Fibroblast of skin of right quadriceps (primary cell): ENCODE data around the gene NCS1.

Source experiments
- DNase-seq: peaks from one replicate; pipeline ENCODE4 v3.0.0-alpha.2; 2013

NCS1 gene

DNA sequence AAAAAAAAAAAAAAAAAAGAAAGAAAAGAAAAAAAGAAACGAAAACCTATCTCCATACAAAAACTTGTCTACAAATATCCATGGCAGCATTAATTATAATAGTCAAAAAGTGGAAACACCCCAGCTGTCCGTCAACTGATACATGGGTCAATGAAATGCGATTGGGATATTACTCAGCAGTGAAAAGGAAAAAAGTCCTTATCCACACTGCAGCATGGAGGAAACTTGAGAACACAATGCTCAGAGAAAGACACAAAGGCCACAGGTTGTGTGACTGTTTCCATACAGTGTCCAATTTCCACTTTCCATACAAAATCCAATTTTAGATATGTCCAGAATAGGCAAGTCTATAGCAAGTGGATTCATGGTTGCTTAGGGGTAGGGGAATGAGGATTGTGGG is 24.3 kb upstream of the NCS1 start:
- no peak for DNase-seq

DNA sequence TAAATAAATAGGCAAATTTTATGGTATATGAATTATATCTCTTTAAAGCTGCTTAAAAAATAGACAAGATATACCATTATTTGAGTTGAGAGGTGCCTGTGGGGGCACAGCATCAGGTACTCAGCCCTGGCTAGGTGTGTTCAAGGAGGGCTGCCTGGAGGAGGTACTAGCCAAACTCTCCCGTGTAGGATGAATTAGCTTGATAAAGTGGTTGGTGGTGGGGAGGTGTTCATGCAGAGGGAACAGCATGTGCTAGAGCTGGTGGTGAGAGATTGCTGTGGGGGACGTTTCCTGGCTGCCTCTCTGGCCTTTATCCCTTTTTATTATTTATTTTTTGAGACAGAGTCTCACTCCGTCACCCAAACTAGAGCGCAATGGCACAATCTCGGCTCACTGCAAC is 23.2 kb upstream of the NCS1 start:
- DNase-seq: no peak

DNA sequence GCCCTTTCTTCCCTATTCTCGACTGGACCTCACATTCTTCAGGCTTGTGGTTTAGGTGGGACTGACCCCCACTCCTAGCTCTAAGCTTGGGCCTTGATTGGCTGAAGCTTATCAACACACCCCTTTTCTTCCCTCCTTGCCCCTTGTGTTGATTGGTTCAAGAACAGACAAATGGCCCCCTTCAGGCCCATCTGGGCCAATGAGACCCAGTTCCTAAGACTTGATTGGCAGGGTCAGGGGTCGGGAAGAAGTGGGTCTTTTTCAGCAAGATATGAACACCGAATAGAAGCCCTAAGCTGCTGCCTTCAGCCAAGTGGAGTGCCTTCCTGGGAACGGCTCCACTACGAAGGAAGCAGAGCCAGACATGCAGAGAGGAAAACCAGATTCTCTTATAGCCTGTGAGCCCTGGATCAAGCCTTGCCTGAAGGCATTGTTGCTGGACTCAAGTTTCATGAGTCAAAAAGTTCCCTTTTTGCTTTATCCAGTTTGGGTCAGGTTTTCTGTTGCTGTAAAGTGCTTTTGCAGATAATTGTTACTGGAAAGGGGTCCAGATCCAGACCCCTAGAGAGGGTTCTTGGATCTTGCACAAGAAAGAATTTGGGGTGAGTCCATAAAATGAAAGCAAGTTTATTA is 22.4 kb upstream of the NCS1 start:
- DNase-seq: no peak

DNA sequence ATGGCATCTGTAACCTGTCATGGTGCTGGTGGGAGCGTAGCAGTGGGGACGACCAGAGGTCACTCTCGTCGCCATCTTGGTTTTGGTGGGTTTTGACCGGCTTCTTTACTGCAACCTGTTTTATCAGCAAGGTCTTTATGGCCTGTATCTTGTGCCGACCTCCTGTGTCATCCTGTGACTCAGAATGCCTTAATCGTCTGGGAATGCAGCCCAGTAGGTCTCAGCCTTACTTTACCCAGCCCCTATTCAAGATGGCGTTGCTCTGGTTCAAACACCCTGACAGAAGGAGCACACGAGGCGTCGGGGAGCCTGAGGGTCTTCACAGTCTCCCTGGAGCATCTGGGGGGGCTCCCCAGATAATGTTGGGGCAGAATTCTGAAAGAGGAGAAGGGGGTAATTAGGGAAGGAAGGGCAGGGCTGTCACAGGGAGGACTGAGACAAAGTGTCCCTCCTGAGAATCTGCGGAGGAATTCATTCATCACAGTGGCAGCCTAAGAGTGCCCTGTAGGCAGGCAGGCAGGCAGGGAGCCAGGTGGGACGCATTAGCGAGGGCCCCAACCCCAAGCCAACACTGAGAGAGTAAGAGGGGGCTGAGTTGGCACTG is 21.3 kb upstream of the NCS1 start:
- peak; percentile 57 for DNase-seq

DNA sequence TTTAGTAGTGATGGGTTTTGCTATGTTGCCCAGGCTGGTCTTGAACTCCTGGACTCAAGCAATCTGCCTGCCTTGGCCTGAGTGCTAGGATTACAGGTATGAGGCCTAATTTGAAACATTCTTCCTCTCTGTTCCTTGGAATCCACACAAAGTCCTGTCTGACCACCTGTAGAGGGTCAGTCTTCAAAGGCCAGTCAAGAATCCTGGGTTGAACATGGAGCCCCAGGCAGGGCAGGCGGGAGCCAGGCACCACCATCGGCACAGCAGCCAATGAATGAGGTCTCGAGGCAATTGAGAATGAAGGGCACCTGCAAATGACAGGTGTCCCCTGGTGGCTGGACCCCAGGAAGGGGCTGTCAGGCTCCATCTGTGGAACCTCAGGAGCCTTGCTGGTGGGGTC is 17.4 kb upstream of the NCS1 start:
- no peak for DNase-seq

DNA sequence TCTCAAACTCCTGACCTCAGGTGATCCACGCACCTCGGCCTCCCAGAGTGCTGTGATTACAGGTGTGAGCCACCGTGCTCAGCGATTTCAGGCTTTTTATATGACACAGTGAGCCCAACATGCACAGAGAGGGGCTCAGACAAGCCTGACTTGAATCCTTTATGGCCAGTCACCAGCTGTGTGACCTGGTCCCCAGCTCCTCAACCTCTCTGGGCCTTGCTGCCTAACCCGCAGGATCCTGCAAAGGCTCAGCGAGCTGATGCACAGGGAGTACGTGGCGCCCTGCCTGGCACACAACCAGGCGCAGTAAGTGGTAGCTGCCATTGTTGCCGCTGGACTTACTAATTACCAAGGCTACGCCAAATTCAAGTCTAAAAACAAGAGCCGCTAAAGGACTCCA is 16.6 kb upstream of the NCS1 start:
- DNase-seq: no peak

DNA sequence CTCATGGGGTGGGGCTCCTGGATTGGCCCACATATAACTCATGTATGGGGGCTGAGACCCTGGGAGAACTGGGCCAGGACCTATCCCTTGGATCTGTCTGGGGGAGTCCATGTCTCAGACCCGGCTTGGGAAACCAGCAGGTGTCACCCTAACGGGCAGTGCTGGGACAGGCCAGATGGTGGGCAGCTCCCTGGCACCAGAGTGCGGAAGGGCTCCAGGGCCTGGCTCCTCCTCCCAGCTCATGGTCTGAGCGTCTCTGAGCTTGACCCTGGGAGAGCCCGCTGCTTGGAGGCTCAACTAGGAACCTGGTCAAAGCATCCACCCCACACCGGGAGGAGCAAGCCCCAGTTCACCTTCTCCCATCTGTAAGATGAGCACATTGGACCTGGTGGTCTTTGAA is 15.5 kb upstream of the NCS1 start:
- DNase-seq: no peak

DNA sequence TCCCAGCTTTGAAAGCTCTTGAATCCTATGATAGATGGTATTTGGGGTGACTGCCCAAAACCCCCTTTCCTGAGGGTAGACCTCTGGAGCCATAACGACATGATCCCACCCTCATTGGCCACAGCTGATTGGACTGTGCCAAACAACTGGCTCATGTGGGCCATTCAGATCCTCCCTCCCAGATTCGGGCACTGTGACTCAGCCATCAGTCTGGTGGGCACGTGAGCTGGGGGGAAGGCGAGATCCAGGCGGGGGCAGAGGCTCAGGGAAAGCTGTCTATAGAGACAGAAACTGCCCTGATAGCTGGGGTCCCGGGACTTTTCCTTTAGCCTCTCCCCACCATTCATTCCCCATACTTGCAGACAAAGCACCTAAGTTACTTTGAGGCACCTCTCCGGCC is 15.1 kb upstream of the NCS1 start:
- no peak for DNase-seq

DNA sequence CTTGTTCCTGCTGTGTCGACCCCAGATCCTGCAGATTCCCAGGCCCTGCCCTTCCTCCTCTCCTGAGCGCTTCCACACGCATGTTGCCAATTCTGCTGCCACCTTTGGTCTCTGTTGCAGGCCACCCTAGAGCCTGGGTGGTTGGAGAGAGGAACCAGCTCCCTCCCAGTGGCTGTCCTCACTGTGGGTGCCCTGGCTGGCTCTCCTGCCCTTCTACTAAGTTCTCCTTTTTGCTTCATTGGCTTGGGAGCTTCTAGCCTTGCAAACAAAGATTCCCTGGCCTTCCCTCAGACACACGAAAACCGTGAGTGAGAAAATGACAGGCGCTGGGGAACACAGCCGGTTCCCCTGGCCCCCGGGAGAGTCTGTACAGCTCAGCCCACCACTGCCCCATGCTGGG is 14.2 kb upstream of the NCS1 start:
- no peak for DNase-seq

DNA sequence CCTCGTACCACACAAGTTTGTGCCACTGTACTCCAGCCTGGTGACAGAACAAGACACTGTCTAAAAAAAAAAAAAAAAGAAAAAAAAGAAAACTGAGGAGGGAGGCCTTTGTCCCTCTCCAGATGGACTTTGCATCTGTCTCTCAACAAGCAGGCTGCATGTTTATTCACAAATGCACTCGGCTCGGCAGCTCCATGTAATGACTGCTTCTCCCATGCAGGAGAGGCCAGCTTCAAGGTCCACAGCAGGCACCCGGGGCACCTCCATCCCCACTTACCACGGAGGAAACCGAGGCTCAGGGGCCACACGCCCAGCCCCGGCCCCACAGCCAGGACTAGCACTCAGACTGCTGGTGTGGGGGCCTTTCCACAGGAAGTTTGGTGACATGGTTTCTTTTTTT is 13.1 kb upstream of the NCS1 start:
- no peak for DNase-seq

DNA sequence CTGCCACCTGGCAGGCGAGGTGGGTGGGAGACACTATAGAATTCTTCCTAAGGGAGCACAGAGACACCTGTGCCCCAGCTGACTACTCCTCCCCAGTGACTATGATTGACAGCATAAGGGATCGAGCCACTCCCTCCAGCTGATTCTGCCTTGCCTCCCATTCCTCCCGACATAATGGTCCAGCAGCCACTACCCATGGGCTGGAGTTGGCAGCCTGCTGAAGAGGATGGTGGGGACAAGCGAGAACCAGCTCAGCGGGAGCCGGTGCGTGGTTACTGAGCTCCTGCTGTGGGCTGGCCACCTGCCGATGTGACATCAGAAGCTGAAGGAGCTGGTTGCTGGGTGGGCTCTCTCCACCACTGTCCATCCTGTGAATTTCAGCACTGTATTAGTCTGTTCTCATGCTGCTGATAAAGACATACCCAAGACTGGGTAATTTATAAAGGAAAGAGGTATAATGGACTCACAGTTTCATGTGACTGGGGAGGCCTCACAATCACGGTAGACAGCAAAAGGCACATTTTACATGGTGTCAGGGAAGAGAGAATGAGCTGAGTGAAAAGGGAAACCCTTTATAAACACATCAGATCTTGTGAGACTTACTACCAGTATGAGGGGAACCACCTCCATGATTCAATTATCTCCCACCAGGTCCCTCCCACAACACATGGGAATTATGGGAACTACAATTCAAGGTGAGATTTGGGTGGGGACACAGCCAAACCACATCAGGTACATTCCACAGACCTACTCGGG is 12.1 kb upstream of the NCS1 start:
- DNase-seq: no peak

DNA sequence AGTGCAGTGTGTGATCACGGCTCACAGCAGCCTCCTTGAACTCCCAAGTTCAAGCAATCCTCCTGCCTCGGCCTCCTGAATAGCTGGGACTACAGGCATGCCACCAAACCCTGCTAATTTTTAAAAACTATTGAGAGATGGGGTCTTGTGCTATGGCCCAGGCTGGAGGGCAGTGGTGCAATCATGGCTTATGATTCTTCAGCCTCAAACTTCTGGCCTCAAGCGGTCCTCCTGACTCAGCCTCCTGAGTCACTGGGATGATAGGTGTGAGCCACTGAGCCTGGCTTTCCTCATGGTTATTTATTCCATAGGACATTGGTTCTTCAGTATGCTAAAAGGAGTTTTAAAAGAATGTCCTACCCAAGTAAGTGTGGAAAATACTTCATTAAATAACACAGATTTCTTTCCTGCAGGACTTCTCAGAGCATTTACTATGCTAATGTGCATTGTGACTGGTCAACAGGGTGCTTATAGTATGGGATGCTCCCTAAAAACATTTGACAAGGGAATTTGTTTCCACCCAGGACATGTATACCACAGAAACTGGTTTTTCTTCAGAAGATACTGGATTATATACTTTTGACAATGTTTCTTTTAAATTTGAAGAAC is 11.2 kb upstream of the NCS1 start:
- DNase-seq: no peak

DNA sequence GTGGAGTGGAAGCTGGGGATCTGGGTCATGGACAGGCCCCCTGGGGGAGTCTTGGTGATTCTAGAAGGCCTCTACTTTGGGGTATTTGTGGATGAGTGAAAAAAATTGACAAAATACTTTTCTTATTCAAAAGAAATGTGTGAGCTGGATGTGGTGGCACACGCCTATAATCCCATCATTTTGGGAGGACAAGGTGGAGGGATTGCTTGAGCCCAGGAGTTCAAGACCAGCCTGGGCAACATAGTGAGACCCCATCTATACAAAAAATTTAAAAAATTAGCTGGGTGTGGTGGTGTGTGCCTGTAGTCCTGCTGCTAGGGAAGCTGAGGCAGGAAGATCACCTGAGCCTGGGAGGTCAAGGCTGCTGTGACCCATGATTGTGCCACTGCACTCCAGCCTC is 6.6 kb upstream of the NCS1 start:
- no peak for DNase-seq

DNA sequence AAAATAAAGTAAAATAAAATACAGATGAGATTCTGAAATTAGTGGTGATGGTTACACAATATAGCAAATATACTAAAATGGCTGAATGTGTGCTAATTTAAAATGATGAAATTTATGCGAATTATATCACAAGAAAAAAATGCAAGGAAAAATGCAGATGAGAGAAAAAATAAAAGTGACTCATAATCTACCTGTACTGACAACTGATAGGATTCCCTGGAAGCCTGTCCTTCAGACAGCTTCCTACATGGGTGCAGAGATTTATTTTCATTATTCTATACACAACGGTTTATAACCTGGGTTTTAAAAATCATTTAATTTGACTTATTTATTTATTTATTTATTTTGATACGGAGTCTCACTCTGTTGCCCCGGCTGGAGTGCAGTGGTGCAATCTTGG is 5.8 kb upstream of the NCS1 start:
- DNase-seq: no peak

DNA sequence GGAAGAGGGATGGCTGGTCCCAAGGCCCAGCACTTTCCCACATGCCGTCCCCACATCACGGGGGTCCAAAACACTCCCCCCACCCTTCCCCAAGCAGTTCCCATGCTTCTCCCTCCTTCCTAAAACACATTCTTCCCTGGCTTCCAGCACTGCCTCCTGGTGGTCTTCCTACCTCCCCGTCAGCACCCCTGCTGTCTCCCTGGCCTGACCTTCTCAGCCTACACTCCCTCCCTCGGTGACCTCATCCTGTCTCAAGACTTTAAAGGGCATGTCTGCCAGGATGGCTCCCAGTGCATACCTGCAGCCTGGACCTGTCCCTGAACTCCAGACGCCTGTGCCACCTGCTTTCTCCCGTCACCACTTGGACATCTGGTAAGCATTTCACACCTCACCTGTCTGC is 4.3 kb upstream of the NCS1 start:
- DNase-seq: no peak

DNA sequence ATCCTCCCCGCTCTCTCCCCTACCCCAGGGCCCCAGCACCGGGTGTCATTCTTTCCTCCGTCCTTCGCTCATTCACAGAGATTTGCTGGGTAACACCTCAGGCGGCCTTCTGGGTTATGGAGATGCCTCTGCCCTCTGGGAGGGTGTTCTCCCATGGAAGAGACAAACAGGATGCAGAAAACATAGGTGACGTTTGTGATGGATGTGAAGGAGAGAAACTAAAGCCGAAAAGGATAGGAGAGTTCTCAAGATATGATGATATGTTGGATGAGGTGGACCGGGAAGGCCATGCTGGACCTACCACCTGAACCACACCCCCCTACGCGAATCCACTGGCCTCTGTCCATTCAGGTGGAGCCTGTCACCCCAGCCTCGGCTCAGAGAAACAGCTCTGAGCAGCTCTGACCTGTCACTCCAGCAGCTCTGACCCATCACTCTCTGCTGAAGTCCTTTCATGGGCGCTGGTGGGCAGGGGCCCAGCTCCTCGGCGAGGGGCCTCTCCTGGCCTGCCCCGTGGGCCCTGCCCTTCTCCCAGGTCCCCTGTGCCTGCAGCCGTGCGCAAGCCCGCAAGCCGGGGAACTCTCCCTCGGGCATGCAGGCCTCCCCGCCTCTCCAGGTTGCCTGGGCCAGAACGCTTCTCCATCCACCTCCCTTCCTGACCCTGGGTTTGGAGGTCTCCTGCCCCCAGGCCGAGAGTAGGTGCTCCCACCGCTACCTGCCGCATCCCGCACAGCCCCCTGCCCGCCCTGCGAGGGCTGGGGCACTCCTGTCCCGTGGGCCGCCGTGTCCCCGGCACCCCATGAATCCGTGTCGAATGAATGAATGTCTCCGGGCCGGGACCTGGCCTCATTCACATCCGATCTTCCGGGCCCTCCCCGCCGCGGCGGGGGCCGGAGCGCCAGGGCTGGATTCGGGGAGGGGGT is 717 bp upstream of the NCS1 start:
- no peak for DNase-seq

DNA sequence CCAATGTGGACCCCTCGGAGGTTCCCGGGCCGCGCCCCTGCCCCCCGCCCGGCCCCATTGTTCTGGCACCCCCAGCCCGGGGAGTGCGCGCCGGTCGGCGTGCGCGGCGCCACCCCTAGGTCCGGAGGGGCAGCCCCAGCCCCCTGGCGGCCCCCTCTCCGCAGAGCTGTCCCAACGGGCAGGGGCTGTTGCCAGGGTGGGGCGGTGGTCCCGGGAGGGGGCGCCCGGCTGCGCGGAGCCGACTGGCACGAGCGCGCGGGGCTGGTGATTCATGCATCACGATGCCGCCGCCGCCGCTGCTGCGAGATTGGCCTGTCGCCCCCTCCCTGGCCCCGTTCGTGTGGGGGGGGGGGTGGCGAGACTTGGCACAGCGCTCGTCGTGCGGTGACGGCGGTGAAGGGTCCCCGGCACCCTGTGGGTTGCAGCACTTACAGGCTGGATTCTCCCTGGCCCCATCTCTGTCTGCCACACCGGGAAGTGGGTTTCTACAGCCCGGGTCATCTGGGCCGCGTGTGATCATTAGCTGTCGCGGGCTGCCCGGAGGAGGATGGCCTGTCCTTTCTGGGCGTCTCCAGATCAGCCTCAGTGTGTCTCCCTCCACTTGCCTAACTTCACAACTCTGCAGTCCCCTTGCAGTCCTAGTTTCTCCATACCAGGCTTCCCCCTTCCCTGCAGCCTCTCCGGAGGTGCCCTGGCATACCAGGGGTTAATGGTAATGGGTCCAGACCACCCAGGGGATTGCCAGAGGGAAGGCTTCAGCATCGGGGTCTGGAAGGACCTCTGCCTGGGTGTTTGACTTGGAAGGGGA is 858 bp downstream of the NCS1 start:
- DNase-seq: peak; percentile 26

DNA sequence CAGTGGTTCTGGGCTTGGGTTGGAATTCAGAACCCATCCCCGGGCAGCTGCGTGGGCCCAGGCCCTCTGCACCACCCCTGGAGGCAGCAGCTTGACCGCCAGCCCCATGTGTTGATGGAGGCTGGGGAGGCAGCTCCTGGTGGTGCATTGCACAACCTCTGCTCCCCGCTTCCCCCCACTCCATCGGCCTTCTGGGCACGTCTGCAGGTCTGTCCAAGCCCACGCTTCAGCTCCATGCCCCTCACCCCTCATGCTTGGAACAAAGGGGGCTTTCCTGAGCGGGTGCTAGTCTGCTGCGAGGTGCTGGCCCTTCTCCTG is 1.4 kb downstream of the NCS1 start:
- DNase-seq: no peak

DNA sequence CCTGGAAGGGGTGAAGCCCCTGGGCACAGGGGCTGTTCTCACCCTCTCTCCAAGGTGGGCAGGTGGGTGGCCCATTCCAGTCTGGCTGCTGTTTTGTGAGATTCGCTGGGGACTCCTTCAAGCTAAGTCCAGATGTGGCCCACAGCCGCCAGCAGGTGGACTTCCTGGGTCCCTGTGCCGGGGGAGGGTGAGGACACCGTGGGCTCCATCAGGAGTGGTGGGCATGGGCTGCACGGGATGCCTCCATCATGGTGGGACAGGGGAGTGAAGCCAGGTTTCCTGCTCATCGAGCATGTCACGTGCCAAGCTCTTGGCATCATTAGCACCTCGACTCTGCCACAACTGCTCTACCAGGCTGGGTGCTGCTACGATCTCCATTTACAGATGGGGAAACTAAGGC is 1.8 kb downstream of the NCS1 start:
- DNase-seq: no peak

DNA sequence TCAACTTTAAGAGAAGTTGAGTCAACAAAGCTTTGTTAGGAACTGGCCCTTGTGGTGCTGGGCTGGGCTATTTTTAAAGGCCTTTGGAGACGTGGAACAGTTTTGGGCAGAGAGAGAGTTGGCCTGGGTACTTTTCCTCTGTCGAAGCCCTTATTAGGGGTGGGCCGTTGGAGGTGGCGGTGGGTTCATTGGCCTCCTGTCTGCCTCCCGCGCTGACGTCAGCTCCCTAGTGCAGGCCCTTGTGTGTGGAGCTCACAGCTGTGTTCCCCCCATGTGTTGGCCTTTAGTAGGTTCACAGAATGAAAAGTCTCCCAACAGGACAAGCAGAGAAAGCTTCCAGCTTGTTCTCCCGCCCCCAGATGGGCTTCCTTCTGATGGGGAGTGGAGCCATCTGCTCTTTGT is 2.7 kb downstream of the NCS1 start:
- DNase-seq: no peak

DNA sequence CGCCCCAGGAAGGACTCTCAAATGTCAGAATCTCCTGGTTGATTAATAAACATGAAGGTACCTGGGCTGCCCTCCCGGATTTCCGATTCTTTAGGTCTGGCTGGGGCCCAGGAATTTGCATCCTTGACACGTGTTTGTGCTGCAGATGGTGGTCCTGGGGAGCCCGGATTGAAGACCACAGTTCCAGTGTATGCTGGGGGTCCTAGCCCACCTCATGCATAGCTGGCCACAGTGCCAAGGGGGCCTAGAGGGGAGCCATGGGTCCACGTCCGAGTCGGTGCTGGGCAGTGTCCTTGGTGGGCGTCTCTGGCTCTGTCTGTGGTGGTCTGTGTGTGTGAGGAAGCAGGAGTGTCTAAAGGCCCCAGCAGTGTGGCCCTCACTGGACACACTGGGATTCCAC is 3.2 kb downstream of the NCS1 start:
- DNase-seq: no peak

DNA sequence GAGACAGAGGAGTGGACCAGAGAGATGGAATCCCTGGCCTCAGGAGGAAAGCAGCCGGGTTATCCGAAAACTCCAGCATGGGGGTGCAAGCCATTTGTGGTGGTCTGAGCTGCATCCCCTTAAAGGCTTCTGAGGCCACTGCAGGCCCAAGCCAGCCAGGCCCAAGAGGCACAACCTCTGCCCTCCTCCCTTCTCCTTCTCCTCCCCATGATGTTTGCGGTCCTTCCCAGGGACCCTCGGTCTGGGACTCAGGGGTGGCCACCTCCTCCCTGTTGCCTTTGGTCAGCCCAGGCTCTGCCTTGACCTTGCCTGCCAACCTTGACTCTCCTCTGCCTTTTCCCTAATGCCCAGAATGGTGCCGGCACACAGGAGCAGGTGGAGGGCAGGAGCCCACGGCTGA is 4.6 kb downstream of the NCS1 start:
- no peak for DNase-seq
